ENCODE measurements around the gene GCSAM. TPM values are rescaled to one million over a fixed set of nuclear protein-coding genes. Genes with fewer than 3 reads are reported as not detected.

The GCSAM gene
- total RNA-seq, 1 donor from 2014 or later, result 0.67 TPM

DNA sequence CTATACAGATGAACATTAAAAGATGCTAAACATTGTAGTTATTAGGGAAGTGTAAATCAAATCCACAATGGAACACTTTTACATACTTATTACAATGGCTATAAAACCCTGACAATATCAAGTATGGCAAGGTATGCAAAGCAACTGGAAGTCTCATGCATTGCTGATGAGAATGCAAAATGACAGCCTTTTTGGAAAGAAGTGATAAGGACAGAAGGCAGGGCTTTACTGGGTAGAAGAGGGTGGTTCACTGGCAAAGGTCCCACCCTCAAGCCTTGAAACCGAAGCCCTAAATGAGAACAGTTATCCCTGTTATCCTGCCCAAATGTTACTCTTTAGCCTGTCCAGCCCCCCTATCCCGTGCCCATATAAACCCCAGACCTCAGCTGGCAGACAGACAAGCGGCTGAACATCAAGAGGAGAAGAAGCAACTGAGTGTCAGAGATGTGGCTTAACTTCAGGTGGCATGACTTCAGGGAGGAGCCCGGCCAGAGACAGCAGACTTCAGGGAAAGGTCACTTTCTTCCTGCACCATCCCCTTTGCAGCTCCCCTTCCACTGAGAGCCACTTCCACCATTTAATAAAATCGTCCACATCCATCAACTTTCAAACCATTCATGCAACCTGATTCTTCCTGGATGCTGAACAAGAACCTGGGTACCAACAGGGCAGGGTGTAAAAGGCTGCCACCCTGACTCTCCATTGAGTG lies 732 bp upstream of the GCSAM start:
- no peak overlapping the region for H3K4me3 Mint-ChIP-seq
- TF ChIP-seq, protein P1, sequence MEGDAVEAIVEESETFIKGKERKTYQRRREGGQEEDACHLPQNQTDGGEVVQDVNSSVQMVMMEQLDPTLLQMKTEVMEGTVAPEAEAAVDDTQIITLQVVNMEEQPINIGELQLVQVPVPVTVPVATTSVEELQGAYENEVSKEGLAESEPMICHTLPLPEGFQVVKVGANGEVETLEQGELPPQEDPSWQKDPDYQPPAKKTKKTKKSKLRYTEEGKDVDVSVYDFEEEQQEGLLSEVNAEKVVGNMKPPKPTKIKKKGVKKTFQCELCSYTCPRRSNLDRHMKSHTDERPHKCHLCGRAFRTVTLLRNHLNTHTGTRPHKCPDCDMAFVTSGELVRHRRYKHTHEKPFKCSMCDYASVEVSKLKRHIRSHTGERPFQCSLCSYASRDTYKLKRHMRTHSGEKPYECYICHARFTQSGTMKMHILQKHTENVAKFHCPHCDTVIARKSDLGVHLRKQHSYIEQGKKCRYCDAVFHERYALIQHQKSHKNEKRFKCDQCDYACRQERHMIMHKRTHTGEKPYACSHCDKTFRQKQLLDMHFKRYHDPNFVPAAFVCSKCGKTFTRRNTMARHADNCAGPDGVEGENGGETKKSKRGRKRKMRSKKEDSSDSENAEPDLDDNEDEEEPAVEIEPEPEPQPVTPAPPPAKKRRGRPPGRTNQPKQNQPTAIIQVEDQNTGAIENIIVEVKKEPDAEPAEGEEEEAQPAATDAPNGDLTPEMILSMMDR (IDR thresholded peaks at IDR 0.05; ENCODE audit: unreplicated experiment), result no peak
- no peaks in the 10 kb centered on the region for H3K36me3 Mint-ChIP-seq
- DNase-seq (ENCODE audit: low spot score in 2 of 2, unreplicated experiment in 2 of 2), result no peak
- H3K27ac Mint-ChIP-seq, result no peak overlapping the region
- H3K9me3 Mint-ChIP-seq, result no peaks in the 10 kb centered on the region
- H3K4me1 Mint-ChIP-seq, result peaks cover 51% of the 10 kb centered on the region
- no peaks in the 10 kb centered on the region for H3K27me3 Mint-ChIP-seq (ENCODE audit: low read depth)

GRCh38 chr3:112132554-112132953 lies 494 bp downstream of the GCSAM start:
- no peak overlapping the region for H3K4me3 Mint-ChIP-seq

DNA sequence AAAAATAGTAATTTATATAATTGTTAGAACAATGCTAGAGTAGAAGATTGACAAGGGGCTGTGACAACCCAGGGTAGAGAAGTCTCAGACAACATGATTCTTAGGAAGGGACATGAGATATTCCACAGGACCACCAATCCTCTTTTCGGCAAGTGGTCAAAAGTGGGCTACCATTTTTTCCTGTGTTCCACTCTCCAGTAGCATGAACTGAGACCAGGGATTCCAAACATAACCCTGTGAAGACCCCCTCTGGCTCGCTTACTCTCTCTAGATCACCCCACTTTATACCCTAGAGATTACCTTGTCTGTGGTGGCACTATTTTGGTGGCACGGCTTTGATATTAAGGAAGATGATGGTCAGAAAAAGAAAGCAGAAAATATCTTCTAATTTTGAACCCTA lies 960 bp downstream of the GCSAM start:
- Mint-ChIP-seq H3K4me1 (peaks cover 61% of the 10 kb centered on the region), H3K36me3 (no peaks in the 10 kb centered on the region), H3K4me3 (no peak overlapping the region), H3K27me3 (ENCODE audit: low read depth) (no peaks in the 10 kb centered on the region), H3K27ac (no peak overlapping the region), H3K9me3 (no peaks in the 10 kb centered on the region)
- no peak for DNase-seq (ENCODE audit: low spot score in 2 of 2, unreplicated experiment in 2 of 2)
- TF ChIP-seq, protein P1 (IDR thresholded peaks at IDR 0.05; ENCODE audit: unreplicated experiment), result no peak

More at GRCh38 chr3:112132554-112132953, 494 bp downstream of the GCSAM start:
- DNase-seq (ENCODE audit: low spot score in 2 of 2, unreplicated experiment in 2 of 2), result no peak
- Mint-ChIP-seq H3K9me3 (no peaks in the 10 kb centered on the region), H3K4me1 (peaks cover 61% of the 10 kb centered on the region), H3K27me3 (ENCODE audit: low read depth) (no peaks in the 10 kb centered on the region), H3K36me3 (no peaks in the 10 kb centered on the region), H3K27ac (no peak overlapping the region)
- TF ChIP-seq, protein P1 (IDR thresholded peaks at IDR 0.05; ENCODE audit: unreplicated experiment), result no peak

GRCh38 chr3:112131111-112131510 lies 1.9 kb downstream of the GCSAM start:
- Mint-ChIP-seq H3K9me3 (no peaks in the 10 kb centered on the region), H3K27me3 (ENCODE audit: low read depth) (no peaks in the 10 kb centered on the region), H3K36me3 (no peaks in the 10 kb centered on the region), H3K4me1 (peaks cover 62% of the 10 kb centered on the region), H3K4me3 (no peak overlapping the region), H3K27ac (no peak overlapping the region)
- no peak for DNase-seq (ENCODE audit: low spot score in 2 of 2, unreplicated experiment in 2 of 2)
- TF ChIP-seq, protein P1 (IDR thresholded peaks at IDR 0.05; ENCODE audit: unreplicated experiment), result no peak

- peaks cover 62% of the 10 kb centered on the region for H3K4me1 Mint-ChIP-seq
- H3K9me3 Mint-ChIP-seq, result no peaks in the 10 kb centered on the region
- no peak for DNase-seq (ENCODE audit: low spot score in 2 of 2, unreplicated experiment in 2 of 2)
- no peak overlapping the region for H3K27ac Mint-ChIP-seq
- no peak overlapping the region for H3K4me3 Mint-ChIP-seq
- H3K27me3 Mint-ChIP-seq (ENCODE audit: low read depth), result no peaks in the 10 kb centered on the region
- H3K36me3 Mint-ChIP-seq, result no peaks in the 10 kb centered on the region
- TF ChIP-seq, protein P1 (IDR thresholded peaks at IDR 0.05; ENCODE audit: unreplicated experiment), result no peak
Measured at GRCh38 chr3:112130638-112130993, 2.4 kb downstream of the GCSAM start.

Measured in mesothelial cell of epicardium (in vitro differentiated cells).